Measurements from ENCODE around the gene TMEM63C. TPM values are rescaled to one million over a fixed set of nuclear protein-coding genes. Genes with fewer than 3 reads are reported as not detected.

The TMEM63C gene, protein sequence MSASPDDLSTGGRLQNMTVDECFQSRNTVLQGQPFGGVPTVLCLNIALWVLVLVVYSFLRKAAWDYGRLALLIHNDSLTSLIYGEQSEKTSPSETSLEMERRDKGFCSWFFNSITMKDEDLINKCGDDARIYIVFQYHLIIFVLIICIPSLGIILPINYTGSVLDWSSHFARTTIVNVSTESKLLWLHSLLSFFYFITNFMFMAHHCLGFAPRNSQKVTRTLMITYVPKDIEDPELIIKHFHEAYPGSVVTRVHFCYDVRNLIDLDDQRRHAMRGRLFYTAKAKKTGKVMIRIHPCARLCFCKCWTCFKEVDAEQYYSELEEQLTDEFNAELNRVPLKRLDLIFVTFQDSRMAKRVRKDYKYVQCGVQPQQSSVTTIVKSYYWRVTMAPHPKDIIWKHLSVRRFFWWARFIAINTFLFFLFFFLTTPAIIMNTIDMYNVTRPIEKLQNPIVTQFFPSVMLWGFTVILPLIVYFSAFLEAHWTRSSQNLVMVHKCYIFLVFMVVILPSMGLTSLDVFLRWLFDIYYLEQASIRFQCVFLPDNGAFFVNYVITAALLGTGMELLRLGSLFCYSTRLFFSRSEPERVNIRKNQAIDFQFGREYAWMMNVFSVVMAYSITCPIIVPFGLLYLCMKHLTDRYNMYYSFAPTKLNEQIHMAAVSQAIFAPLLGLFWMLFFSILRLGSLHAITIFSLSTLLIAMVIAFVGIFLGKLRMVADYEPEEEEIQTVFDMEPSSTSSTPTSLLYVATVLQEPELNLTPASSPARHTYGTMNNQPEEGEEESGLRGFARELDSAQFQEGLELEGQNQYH
- total RNA-seq: 0.59 and 0.91 TPM in 2 replicates
- long read RNA-seq: 0 reads

DNA sequence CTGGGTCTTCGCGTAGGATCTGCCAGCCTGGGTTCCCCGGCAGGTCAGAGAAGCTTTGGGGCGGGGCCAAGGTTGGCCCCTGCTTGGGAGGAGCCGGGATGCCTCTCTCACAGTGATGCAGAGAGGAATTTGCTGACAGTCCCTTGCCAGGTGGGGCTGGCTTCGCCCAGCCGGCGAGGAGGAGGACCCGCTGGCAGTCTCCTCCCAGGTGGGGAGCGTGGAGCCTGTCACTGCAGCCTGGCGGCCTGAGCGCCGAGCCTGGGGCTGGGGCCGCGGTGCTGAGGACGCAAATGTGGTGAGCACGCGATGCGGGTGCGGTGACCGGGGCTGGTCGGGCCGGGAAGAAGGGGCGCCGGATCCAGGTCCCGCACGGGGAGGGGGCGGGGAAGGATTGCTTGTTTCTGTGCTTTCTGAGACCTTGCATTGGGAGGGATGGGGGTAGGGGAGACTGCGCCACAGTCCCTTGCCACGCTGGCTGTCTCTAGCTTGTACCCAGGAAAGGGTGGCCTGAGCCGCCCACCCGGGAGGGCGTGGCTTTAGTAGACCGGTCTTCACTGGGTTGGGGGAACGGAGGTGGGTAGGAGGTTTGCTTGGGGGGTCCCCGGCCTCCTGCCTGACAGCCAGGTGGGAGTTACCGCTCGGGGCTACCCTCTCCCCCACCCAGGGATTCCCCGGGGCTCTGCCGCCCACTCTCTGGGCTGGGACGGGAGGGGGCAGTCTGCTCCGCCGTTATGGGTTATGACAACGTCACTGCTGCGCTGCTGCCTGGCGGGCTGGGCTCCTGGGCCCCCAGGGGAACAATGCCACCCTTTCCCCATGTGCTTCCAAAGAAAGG, at the start of gene TMEM63C:
Gene TMEM63C (plus strand): TSS at position 196 of the 835 bp plus-strand sequence. CDS start 37,016 bp downstream, outside the sequence.
- no peaks in the 10 kb centered on the region for H3K9me3 Mint-ChIP-seq
- peaks cover 13% of the 10 kb centered on the region for H3K4me1 Mint-ChIP-seq
- peak; percentile 55 for DNase-seq (ENCODE audit: low read depth, low spot score)
- H3K27ac Mint-ChIP-seq (ENCODE audit: unreplicated experiment): no peak within 1 kb of the TSS
- H3K27me3 Mint-ChIP-seq (ENCODE audit: low read depth): peaks cover 15% of the 10 kb centered on the region
- peak within 1 kb of the TSS; percentile 74 for H3K4me3 Mint-ChIP-seq
- H3K36me3 Mint-ChIP-seq (ENCODE audit: low read depth): no peaks in the 10 kb centered on the region
- TF ChIP-seq, protein P1, sequence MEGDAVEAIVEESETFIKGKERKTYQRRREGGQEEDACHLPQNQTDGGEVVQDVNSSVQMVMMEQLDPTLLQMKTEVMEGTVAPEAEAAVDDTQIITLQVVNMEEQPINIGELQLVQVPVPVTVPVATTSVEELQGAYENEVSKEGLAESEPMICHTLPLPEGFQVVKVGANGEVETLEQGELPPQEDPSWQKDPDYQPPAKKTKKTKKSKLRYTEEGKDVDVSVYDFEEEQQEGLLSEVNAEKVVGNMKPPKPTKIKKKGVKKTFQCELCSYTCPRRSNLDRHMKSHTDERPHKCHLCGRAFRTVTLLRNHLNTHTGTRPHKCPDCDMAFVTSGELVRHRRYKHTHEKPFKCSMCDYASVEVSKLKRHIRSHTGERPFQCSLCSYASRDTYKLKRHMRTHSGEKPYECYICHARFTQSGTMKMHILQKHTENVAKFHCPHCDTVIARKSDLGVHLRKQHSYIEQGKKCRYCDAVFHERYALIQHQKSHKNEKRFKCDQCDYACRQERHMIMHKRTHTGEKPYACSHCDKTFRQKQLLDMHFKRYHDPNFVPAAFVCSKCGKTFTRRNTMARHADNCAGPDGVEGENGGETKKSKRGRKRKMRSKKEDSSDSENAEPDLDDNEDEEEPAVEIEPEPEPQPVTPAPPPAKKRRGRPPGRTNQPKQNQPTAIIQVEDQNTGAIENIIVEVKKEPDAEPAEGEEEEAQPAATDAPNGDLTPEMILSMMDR (conservative IDR thresholded peaks at IDR 0.05): no peak

DNA sequence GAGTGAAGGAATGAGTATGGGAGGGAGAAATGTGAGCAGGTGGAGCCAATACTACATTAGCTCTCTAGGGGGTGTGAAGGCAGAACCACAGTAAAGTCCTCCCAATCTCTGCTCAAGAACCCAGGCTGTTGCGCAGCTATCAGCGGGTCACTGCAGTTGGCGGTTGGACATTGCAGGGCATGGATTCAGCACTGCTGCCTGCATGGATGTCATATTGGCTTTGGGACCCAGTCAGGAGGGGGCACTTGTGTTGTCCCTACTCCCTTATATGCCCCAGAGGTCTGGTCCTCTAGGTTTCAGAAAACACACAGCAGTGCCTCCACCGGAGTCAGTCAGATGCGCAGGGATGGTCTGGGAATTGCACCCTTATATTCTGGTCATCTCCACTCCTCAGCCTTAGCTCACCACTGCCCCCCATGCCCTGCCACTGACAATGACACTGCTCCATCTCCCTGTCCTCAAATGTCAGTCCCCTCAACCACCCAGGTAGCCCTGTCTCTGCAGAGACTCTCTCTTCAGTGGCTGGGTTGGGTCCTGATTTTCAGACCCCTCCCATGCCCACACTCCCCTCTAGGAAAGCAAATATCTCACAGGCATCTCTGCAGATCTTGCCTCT, 49.6 kb upstream of the TMEM63C start:
- no peak for DNase-seq (ENCODE audit: low read depth, low spot score)
- H3K9me3 Mint-ChIP-seq: no peaks in the 10 kb centered on the region
- no peaks in the 10 kb centered on the region for H3K4me1 Mint-ChIP-seq
- peaks cover 48% of the 10 kb centered on the region for H3K27me3 Mint-ChIP-seq (ENCODE audit: low read depth)
- H3K36me3 Mint-ChIP-seq (ENCODE audit: low read depth): no peaks in the 10 kb centered on the region
- TF ChIP-seq, protein P1 (conservative IDR thresholded peaks at IDR 0.05): no peak
- no peak overlapping the region for H3K27ac Mint-ChIP-seq (ENCODE audit: unreplicated experiment)
- no peak overlapping the region for H3K4me3 Mint-ChIP-seq

DNA sequence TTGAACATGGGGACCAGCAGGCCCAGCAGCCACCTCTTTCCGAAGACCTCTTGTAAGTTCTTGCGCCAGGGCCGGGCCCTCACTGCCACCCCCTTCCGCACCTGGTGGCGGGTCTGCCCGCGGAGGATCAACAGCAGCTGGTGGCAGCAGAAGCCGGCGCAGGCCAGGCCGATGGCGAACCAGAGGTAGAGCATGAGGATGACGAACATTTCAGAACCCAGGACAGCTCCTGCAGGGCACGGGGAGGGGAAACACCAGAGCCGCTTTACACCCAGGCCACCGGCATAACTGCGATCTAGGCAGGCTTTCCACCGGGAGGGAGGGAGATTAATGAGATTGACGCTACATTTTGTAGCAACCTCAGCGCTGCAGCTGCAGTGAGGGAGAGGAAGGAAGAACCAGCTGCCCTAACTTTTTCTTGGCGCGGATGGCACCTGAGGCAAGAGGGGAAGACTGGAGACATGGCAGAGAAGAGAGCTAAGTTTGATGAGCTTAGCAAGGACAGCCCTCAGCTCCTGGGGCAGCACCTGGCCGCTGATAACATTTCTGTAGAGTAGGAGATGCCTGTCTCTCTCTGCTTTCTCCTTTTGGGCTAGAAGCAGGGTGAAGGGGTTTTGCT, 47.8 kb upstream of the TMEM63C start:
- Mint-ChIP-seq H3K27me3 (ENCODE audit: low read depth) (peaks cover 54% of the 10 kb centered on the region), H3K36me3 (ENCODE audit: low read depth) (no peaks in the 10 kb centered on the region), H3K27ac (ENCODE audit: unreplicated experiment) (no peak overlapping the region), H3K4me3 (no peak overlapping the region), H3K4me1 (peaks cover 4% of the 10 kb centered on the region), H3K9me3 (no peaks in the 10 kb centered on the region)
- DNase-seq (ENCODE audit: low read depth, low spot score): peak; percentile 73
- TF ChIP-seq, protein P1 (conservative IDR thresholded peaks at IDR 0.05): no peak

DNA sequence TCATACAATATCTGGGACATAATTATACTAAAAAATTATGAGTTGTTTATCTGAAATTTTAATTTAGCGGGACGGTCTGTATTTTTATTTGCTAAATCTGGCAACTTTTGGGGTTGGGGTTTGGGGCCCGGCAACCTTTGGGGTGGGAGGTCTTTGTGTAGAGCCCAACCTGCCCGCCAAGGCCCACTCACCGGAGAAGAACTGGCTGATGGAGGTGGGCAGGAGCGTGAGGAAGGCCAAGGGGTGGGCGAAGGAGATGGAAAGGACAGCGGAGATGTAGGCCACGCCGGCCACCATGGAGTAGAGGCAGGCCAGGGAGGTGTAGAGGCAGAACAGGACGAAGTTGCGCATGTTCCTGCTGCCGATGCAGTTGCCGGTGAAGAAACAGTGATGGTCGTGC, 42.6 kb upstream of the TMEM63C start:
- Mint-ChIP-seq H3K4me3 (peak overlapping the region; percentile 79), H3K36me3 (ENCODE audit: low read depth) (no peaks in the 10 kb centered on the region), H3K27ac (ENCODE audit: unreplicated experiment) (no peak overlapping the region), H3K9me3 (no peaks in the 10 kb centered on the region), H3K4me1 (peaks cover 33% of the 10 kb centered on the region), H3K27me3 (ENCODE audit: low read depth) (peaks cover 68% of the 10 kb centered on the region)
- DNase-seq (ENCODE audit: low read depth, low spot score): no peak
- TF ChIP-seq, protein P1 (conservative IDR thresholded peaks at IDR 0.05): no peak
